Smooth muscle cell of bladder (primary cell): Measurements from ENCODE around the gene ZNF773. TPM values are rescaled to one million over a fixed set of nuclear protein-coding genes. Genes with fewer than 3 reads are reported as not detected.

Experiments used
- total RNA-seq: library from RNA; depleted of rRNA; stranded (reverse); fragments of >200 nt; gene quantifications from 2 replicates; pipeline ENCODE4 v1.2.3, GENCODE V29; 2014

The ZNF773 gene
- total RNA-seq, result 14.8 and 27.3 TPM in 2 replicates

GRCh38 chr19:57499680-57500395 lies at the start of gene ZNF773:
Gene ZNF773, plus strand, starts transcription at chr19:57499938. Its CDS starts 143 bp downstream, at chr19:57500081.

GRCh38 chr19:57477191-57478008 lies 22.3 kb upstream of the ZNF773 start, which contains the start of gene ZNF772:
Gene ZNF772, minus strand, starts transcription at chr19:57477566. Its CDS starts 257 bp downstream, at chr19:57477309.

GRCh38 chr19:57487477-57488298 lies 12.1 kb upstream of the ZNF773 start, which contains the start of gene ZNF419:
Gene ZNF419, plus strand, starts transcription at chr19:57487750. Its CDS starts 201 bp downstream, at chr19:57487951.

GRCh38 chr19:57527136-57527881 lies 27.6 kb downstream of the ZNF773 start, which contains the start of gene ZNF549:
Gene ZNF549, plus strand, starts transcription at chr19:57527356. Its CDS starts 218 bp downstream, at chr19:57527574.

Other genes starting within 250 kb of the ZNF773 start
- gene ZNF460, start 219.5 kb upstream of the ZNF773 start, total RNA-seq, result 69.1 and 78.3 TPM in 2 replicates
- gene ZNF543, start 179.5 kb upstream of the ZNF773 start, total RNA-seq, result 9.1 and 10.1 TPM in 2 replicates
- gene ZNF304, start 148.7 kb upstream of the ZNF773 start, total RNA-seq, result 9.4 and 10.7 TPM in 2 replicates
- 9.8 and 13.2 TPM in 2 replicates for gene TRAPPC2B, start 136.4 kb upstream of the ZNF773 start, total RNA-seq
- 4.6 and 5.2 TPM in 2 replicates for gene ZNF547, start 136.4 kb upstream of the ZNF773 start, total RNA-seq
- 21.5 and 25.4 TPM in 2 replicates for gene ZNF548, start 110.1 kb upstream of the ZNF773 start, total RNA-seq
- 10.4 and 11.5 TPM in 2 replicates for gene ZNF17, start 88.8 kb upstream of the ZNF773 start, total RNA-seq
- 6.8 and 8.9 TPM in 2 replicates for gene ZNF749, start 64.6 kb upstream of the ZNF773 start, total RNA-seq
- gene VN1R1, start 42.8 kb upstream of the ZNF773 start, total RNA-seq, result 0.28 and 0.57 TPM in 2 replicates
- 12.1 and 18.6 TPM in 2 replicates for gene ZNF772, start 22.4 kb upstream of the ZNF773 start, total RNA-seq
- gene ZNF419, start 12.2 kb upstream of the ZNF773 start, total RNA-seq, result 11.0 and 18.1 TPM in 2 replicates
- 4.7 and 4.9 TPM in 2 replicates for gene ZNF549, start 27.4 kb downstream of the ZNF773 start, total RNA-seq
- gene ZNF550, start 59.9 kb downstream of the ZNF773 start, total RNA-seq, result 7.3 and 7.8 TPM in 2 replicates
- 4.7 and 5.0 TPM in 2 replicates for gene ZNF416, start 79.0 kb downstream of the ZNF773 start, total RNA-seq
- gene ZIK1, start 84.2 kb downstream of the ZNF773 start, total RNA-seq, result 5.4 and 5.5 TPM in 2 replicates
- 1.6 and 2.6 TPM in 2 replicates for gene ZNF530, start 99.9 kb downstream of the ZNF773 start, total RNA-seq
- 15.5 and 18.8 TPM in 2 replicates for gene ZNF134, start 114.3 kb downstream of the ZNF773 start, total RNA-seq
- gene ZNF211, start 133.2 kb downstream of the ZNF773 start, total RNA-seq, result 8.0 and 10.2 TPM in 2 replicates
- gene ZSCAN4, start 169.0 kb downstream of the ZNF773 start, total RNA-seq, result not detected in 2 replicates
- gene ZNF551, start 182.0 kb downstream of the ZNF773 start, total RNA-seq, result 4.0 and 4.3 TPM in 2 replicates
- 2.8 and 3.6 TPM in 2 replicates for gene ZNF154, start 209.3 kb downstream of the ZNF773 start, total RNA-seq
- 8.9 and 9.2 TPM in 2 replicates for gene ZNF671, start 227.7 kb downstream of the ZNF773 start, total RNA-seq
- 11.2 and 14.1 TPM in 2 replicates for gene ZNF776, start 246.9 kb downstream of the ZNF773 start, total RNA-seq